HG03521 (cell line): ENCODE data around the gene LSM3.
"Not testable (repeated sequence)": the region's sequence is repeated elsewhere in the genome, so short reads cannot be mapped to it uniquely, and the experiment has no call there.

Experiments
- ATAC-seq: cut with Tn5 transposase; IDR thresholded peaks from one replicate; pipeline ENCODE4 v1.9.1; 2021; ENCODE audit warnings: mild to moderate bottlenecking, moderate library complexity; ENCODE audit not compliant: unreplicated experiment

The LSM3 gene

GRCh38 chr3:14214764-14215163 is 36.1 kb downstream of the LSM3 start:
- no peak for ATAC-seq

- no peak for ATAC-seq
These were observed 37.8 kb downstream of the LSM3 start for GRCh38 chr3:14216257-14217048.

- no peak for ATAC-seq
These were observed 39.7 kb downstream of the LSM3 start for GRCh38 chr3:14218355-14218754.

GRCh38 chr3:14220933-14221332 is 42.3 kb downstream of the LSM3 start:
- no peak for ATAC-seq

- no peak for ATAC-seq
These were observed 43.3 kb downstream of the LSM3 start for GRCh38 chr3:14221902-14222301.

GRCh38 chr3:14222457-14222856 is 43.8 kb downstream of the LSM3 start:
- no peak for ATAC-seq

GRCh38 chr3:14222900-14223594 is 44.4 kb downstream of the LSM3 start:
- peak; percentile 56 for ATAC-seq

- ATAC-seq: no peak
These were observed 45.0 kb downstream of the LSM3 start for GRCh38 chr3:14223595-14223994.

GRCh38 chr3:14224895-14225294 is 46.3 kb downstream of the LSM3 start:
- no peak for ATAC-seq

GRCh38 chr3:14225421-14225820 is 46.8 kb downstream of the LSM3 start:
- ATAC-seq: peak; percentile 56

GRCh38 chr3:14226351-14226750 is 47.7 kb downstream of the LSM3 start:
- not testable (repeated sequence) for ATAC-seq

- no peak for ATAC-seq
These were observed 49.2 kb downstream of the LSM3 start for GRCh38 chr3:14227856-14228255.

- no peak for ATAC-seq
These were observed 50.3 kb downstream of the LSM3 start for GRCh38 chr3:14228681-14229470.

- ATAC-seq: not testable (repeated sequence)
These were observed 51.1 kb downstream of the LSM3 start for GRCh38 chr3:14229695-14230094.

GRCh38 chr3:14230729-14231128 is 52.1 kb downstream of the LSM3 start:
- no peak for ATAC-seq

GRCh38 chr3:14231145-14231990 is 52.8 kb downstream of the LSM3 start:
- ATAC-seq: no peak

GRCh38 chr3:14231998-14232501 is 53.4 kb downstream of the LSM3 start:
- ATAC-seq: no peak

GRCh38 chr3:14234251-14235002 is 55.8 kb downstream of the LSM3 start:
- no peak for ATAC-seq

- no peak for ATAC-seq
These were observed 56.6 kb downstream of the LSM3 start for GRCh38 chr3:14235003-14235911.
